Stimulated activated CD4-positive, alpha-beta T cell treated with anti-CD3 and anti-CD28 coated beads, Interleukin-4, amount 100 ng/mL, for 48 hours (primary cell): ENCODE measurements around the gene GALNT9.
"Not testable (repeated sequence)": the region's sequence is repeated elsewhere in the genome, so short reads cannot be mapped to it uniquely, and the experiment has no call there.

Experiments used
- DNase-seq, 2 donors: peaks; one replicate each; pipeline ENCODE4 v3.0.0-alpha.2; 2020; ENCODE audit warnings: low read depth in 2 of 2

GALNT9 gene

GRCh38 chr12:132196873-132197390 lies 132.5 kb downstream of the GALNT9 start:
- no peak for DNase-seq

- DNase-seq = no peak
Observed at GRCh38 chr12:132196038-132196872, 133.1 kb downstream of the GALNT9 start.

- DNase-seq = not testable (repeated sequence)
Observed at GRCh38 chr12:132195242-132195641, 134.1 kb downstream of the GALNT9 start.

GRCh38 chr12:132194556-132194955 lies 134.8 kb downstream of the GALNT9 start:
- no peak for DNase-seq

- peak in 1 of 2 donors; percentile 28 for DNase-seq
Observed at GRCh38 chr12:132194056-132194455, 135.3 kb downstream of the GALNT9 start.

GRCh38 chr12:132191715-132192553 lies 137.5 kb downstream of the GALNT9 start:
- DNase-seq = no peak

- no peak for DNase-seq
Observed at GRCh38 chr12:132190834-132191500, 138.4 kb downstream of the GALNT9 start.

- no peak for DNase-seq
Observed at GRCh38 chr12:132190012-132190755, 139.2 kb downstream of the GALNT9 start.

GRCh38 chr12:132189378-132190011 lies 139.9 kb downstream of the GALNT9 start:
- DNase-seq = peak; percentile 86 to 91

- no peak for DNase-seq
Observed at GRCh38 chr12:132188916-132189325, 140.5 kb downstream of the GALNT9 start.

- DNase-seq = no peak
Observed at GRCh38 chr12:132188451-132188901, 140.9 kb downstream of the GALNT9 start.

GRCh38 chr12:132187646-132188450 lies 141.5 kb downstream of the GALNT9 start:
- no peak for DNase-seq

GRCh38 chr12:132186857-132187620 lies 142.3 kb downstream of the GALNT9 start:
- DNase-seq = no peak

- no peak for DNase-seq
Observed at GRCh38 chr12:132186208-132186856, 143.1 kb downstream of the GALNT9 start.

- no peak for DNase-seq
Observed at GRCh38 chr12:132185705-132186104, 143.7 kb downstream of the GALNT9 start.

GRCh38 chr12:132182711-132183365 lies 146.6 kb downstream of the GALNT9 start:
- DNase-seq = no peak

GRCh38 chr12:132182206-132182710 lies 147.1 kb downstream of the GALNT9 start:
- DNase-seq = no peak
